SK-N-SH (cell line): Measurements from ENCODE around the gene PIAS4. TPM values are rescaled to one million over a fixed set of nuclear protein-coding genes. Genes with fewer than 3 reads are reported as not detected.

Experiments
- CTCF ChIA-PET: fragments of 300-600, 350-600 bp; formaldehyde crosslinking; extraction: SDS; loops from one replicate; lab custom pipeline; 2021; lab: Yijun Ruan, JAX
- POLR2A ChIA-PET: fragments of 350-600 bp; sonication (Branson Sonifier 250); formaldehyde crosslinking; extraction: SDS; loops from one replicate; lab custom pipeline; 2020; ENCODE audit warnings: antibody characterized with exemption, inconsistent platforms; lab: Yijun Ruan, JAX
- DNase-seq: peaks from one replicate; pipeline ENCODE4 v3.0.0; 2012
- H2AFZ ChIP-seq: fragments of 200-600 bp; sonication (generic); 2 replicates; pipeline ENCODE4 v1.8.1; 2016; ENCODE audit warnings: antibody characterized with exemption, mild to moderate bottlenecking, low read depth
- H3F3A ChIP-seq: fragments of 200-600 bp; sonication (generic); replicated peaks from 2 replicates; pipeline ENCODE3; 2016; ENCODE audit warnings: antibody characterized with exemption, mild to moderate bottlenecking; ENCODE audit not compliant: insufficient read depth
- H3K27ac ChIP-seq, 2 experiments: fragments of 200-500 bp in 1 of 2; fragments of 200-600 bp in 1 of 2; sonication (Bioruptor generic) in 1 of 2; sonication (generic), shearing (Covaris generic) in 1 of 2; 2 replicates each; pipeline versions ENCODE4 v1.5.1 to v1.6.1; 2014 to 2016; ENCODE audit warnings: low read depth in 2 of 2, inconsistent platforms in 1 of 2, low read length in 1 of 2, mild to moderate bottlenecking in 1 of 2, mixed read lengths in 1 of 2
- H3K27me3 ChIP-seq: fragments of 200-600 bp; sonication (generic), shearing (Covaris generic); 2 replicates; pipeline ENCODE4 v1.6.1; 2016; ENCODE audit warnings: mixed run types; ENCODE audit not compliant: insufficient read depth
- H3K36me3 ChIP-seq, 2 experiments: fragments of 200-500 bp in 1 of 2; fragments of 200-600 bp in 1 of 2; sonication (Bioruptor generic) in 1 of 2; sonication (generic) in 1 of 2; replicated peaks in 1 of 2; 2 replicates each; pipeline versions ENCODE3 to v1.5.1; 2014 to 2016; ENCODE audit warnings: low read length in 1 of 2, mild to moderate bottlenecking in 1 of 2; ENCODE audit not compliant: insufficient read depth in 2 of 2, control insufficient read depth in 1 of 2
- H3K4me1 ChIP-seq, 2 experiments: fragments of 200-500 bp in 1 of 2; fragments of 200-600 bp in 1 of 2; sonication (Bioruptor generic) in 1 of 2; sonication (generic), shearing (Covaris generic) in 1 of 2; 2 replicates each; pipeline versions ENCODE4 v1.5.1 to v1.6.1; 2014 to 2016; ENCODE audit warnings: low read depth in 1 of 2, low read length in 1 of 2, mixed run types in 1 of 2; ENCODE audit not compliant: insufficient read depth in 2 of 2, control insufficient read depth in 1 of 2
- H3K4me2 ChIP-seq: fragments of 200-600 bp; sonication (generic), shearing (Covaris generic); 2 replicates; pipeline ENCODE4 v1.6.1; 2017; ENCODE audit warnings: mixed run types
- H3K4me3 ChIP-seq, 2 experiments: fragments of 200-500 bp in 1 of 2; fragments of 200-600 bp in 1 of 2; sonication (Bioruptor generic) in 1 of 2; sonication (generic), shearing (Covaris generic) in 1 of 2; 2 replicates each; pipeline versions ENCODE4 v1.5.1 to v1.8.1; 2014 to 2016; ENCODE audit warnings: low read depth in 2 of 2, inconsistent platforms in 1 of 2, low read length in 1 of 2, mild to moderate bottlenecking in 1 of 2, mixed read lengths in 1 of 2, moderate library complexity in 1 of 2
- H3K79me2 ChIP-seq: fragments of 200-600 bp; sonication (generic); 2 replicates; pipeline ENCODE4 v1.8.1; 2017; ENCODE audit warnings: mild to moderate bottlenecking; ENCODE audit not compliant: insufficient read depth
- H3K9ac ChIP-seq: fragments of 200-600 bp; sonication (generic); 2 replicates; pipeline ENCODE4 v1.6.1; 2017; ENCODE audit warnings: mixed run types
- H3K9me2 ChIP-seq: fragments of 200-600 bp; sonication (generic); 2 replicates; pipeline ENCODE4 v1.6.1; 2017; ENCODE audit warnings: mixed run types
- H3K9me3 ChIP-seq: fragments of 200-600 bp; sonication (generic); 2 replicates; pipeline ENCODE4 v1.6.1; 2017; ENCODE audit warnings: mixed run types, mild to moderate bottlenecking, moderate library complexity
- H4K20me1 ChIP-seq: fragments of 200-600 bp; sonication (generic); 2 replicates; pipeline ENCODE4 v1.6.1; 2017; ENCODE audit warnings: mild to moderate bottlenecking, mixed run types; ENCODE audit not compliant: insufficient read depth
- ELF1 ChIP-seq: IDR thresholded peaks from 2 replicates; pipeline ENCODE4 v1.4.0; 2012
- EP300 ChIP-seq, 2 experiments: IDR thresholded peaks; 2 replicates each; pipeline versions ENCODE4 v1.4.0 to v1.6.1; 2012; ENCODE audit warnings: borderline replicate concordance in 1 of 2, low read depth in 1 of 2, low read length in 1 of 2
- EZH2phosphoT487 ChIP-seq: fragments of 200-600 bp; sonication (generic); IDR thresholded peaks from 2 replicates; pipeline ENCODE4 v1.6.1; 2017; ENCODE audit warnings: low read depth, mixed run types, mild to moderate bottlenecking, antibody characterized with exemption, moderate library complexity, borderline replicate concordance
- FOSL2 ChIP-seq: IDR thresholded peaks from 2 replicates; pipeline ENCODE4 v1.4.0; 2012; ENCODE audit warnings: low read depth, mild to moderate bottlenecking, moderate library complexity, borderline replicate concordance
- FOXJ3 ChIP-seq: sonication (generic); formaldehyde crosslinking; IDR thresholded peaks from 2 replicates; pipeline ENCODE4 v1.5.1; 2020; ENCODE audit warnings: mild to moderate bottlenecking, missing genetic modification reagents
- FOXM1 ChIP-seq: IDR thresholded peaks from 2 replicates; pipeline ENCODE4 v1.4.0; 2012; ENCODE audit warnings: low read depth, mild to moderate bottlenecking
- GABPA ChIP-seq: IDR thresholded peaks from 2 replicates; pipeline ENCODE4 v1.4.0; 2012; ENCODE audit warnings: low read depth, mild to moderate bottlenecking
- GATA2 ChIP-seq: sonication (generic); formaldehyde crosslinking; IDR thresholded peaks from 2 replicates; pipeline ENCODE4 v1.5.0; 2020; ENCODE audit warnings: mild to moderate bottlenecking, missing genetic modification reagents
- IRF3 ChIP-seq: fragments of 150-350 bp; IDR thresholded peaks from 2 replicates; pipeline ENCODE4 v1.6.1; 2016; ENCODE audit warnings: mild to moderate bottlenecking, low read depth, low read length
- JUND ChIP-seq: IDR thresholded peaks from 2 replicates; pipeline ENCODE4 v1.4.0; 2012
- MAX ChIP-seq: IDR thresholded peaks from 2 replicates; pipeline ENCODE4 v1.4.0; 2012; ENCODE audit warnings: low read depth
- MEF2A ChIP-seq: IDR thresholded peaks from 2 replicates; pipeline ENCODE4 v1.4.0; 2012; ENCODE audit warnings: low read depth, borderline replicate concordance
- MXI1 ChIP-seq: IDR thresholded peaks from 2 replicates; pipeline ENCODE4 v1.6.1; 2012; ENCODE audit warnings: mild to moderate bottlenecking, low read depth, low read length, improper control_type of control experiment
- NFIC ChIP-seq: IDR thresholded peaks from 2 replicates; pipeline ENCODE4 v1.4.0; 2012; ENCODE audit warnings: borderline replicate concordance
- NRF1 ChIP-seq: IDR thresholded peaks from 2 replicates; pipeline ENCODE4 v1.6.1; 2012; ENCODE audit warnings: low read depth, mild to moderate bottlenecking, low read length
- PBX3 ChIP-seq: IDR thresholded peaks from 2 replicates; pipeline ENCODE4; 2012
- POLR2AphosphoS5 ChIP-seq: IDR thresholded peaks from 2 replicates; pipeline ENCODE4 v1.6.1; 2012; ENCODE audit warnings: low read depth, low read length
- RAD21 ChIP-seq: IDR thresholded peaks from 2 replicates; pipeline ENCODE4 v1.6.1; 2012; ENCODE audit warnings: mild to moderate bottlenecking, low read length
- RCOR1 ChIP-seq: fragments of 150-350 bp; IDR thresholded peaks from 2 replicates; pipeline ENCODE4 v1.6.1; 2017; ENCODE audit warnings: antibody characterized with exemption, low read length
- REST ChIP-seq: IDR thresholded peaks from 2 replicates; pipeline ENCODE4 v1.6.1; 2012; ENCODE audit warnings: mild to moderate bottlenecking, low read depth, low read length, moderate library complexity
- RFX5 ChIP-seq: IDR thresholded peaks from 2 replicates; pipeline ENCODE4 v1.6.1; 2012; ENCODE audit warnings: mild to moderate bottlenecking, improper control_type of control experiment, low read length
- RXRA ChIP-seq: IDR thresholded peaks from 2 replicates; pipeline ENCODE4 v1.4.0; 2012; ENCODE audit warnings: low read depth, mild to moderate bottlenecking, borderline replicate concordance
- SIN3A ChIP-seq: IDR thresholded peaks from 2 replicates; pipeline ENCODE4 v1.6.1; 2012; ENCODE audit warnings: low read depth, mild to moderate bottlenecking, low read length, moderate library complexity, borderline replicate concordance
- SMC3 ChIP-seq: IDR thresholded peaks from 2 replicates; pipeline ENCODE4 v1.6.1; 2012; ENCODE audit warnings: low read depth, low read length, improper control_type of control experiment
- TAF1 ChIP-seq: IDR thresholded peaks from 2 replicates; pipeline ENCODE4 v1.6.1; 2012; ENCODE audit warnings: low read depth, mild to moderate bottlenecking, low read length, moderate library complexity, borderline replicate concordance
- TCF12 ChIP-seq: IDR thresholded peaks from 2 replicates; pipeline ENCODE4 v1.4.0; 2012
- TEAD4 ChIP-seq: IDR thresholded peaks from 2 replicates; pipeline ENCODE4 v1.4.0; 2012; ENCODE audit warnings: mild to moderate bottlenecking, borderline replicate concordance; ENCODE audit not compliant: insufficient read depth
- USF1 ChIP-seq: IDR thresholded peaks from 2 replicates; pipeline ENCODE4 v1.4.0; 2012; ENCODE audit warnings: low read depth, borderline replicate concordance
- YY1 ChIP-seq: IDR thresholded peaks from 2 replicates; pipeline ENCODE4 v1.4.0; 2012; ENCODE audit warnings: low read depth, mild to moderate bottlenecking
- WGBS: methylation state at CpG from one replicate; pipeline ENCODE4 v1.1.6; 2017; ENCODE audit warnings: low lambda C conversion rate; 5-methylcytosine and 5-hydroxymethylcytosine counted together
- polyA plus RNA-seq, 3 experiments: library from polyadenylated mRNA; depleted of rRNA; stranded (reverse); fragments of >200 nt; gene quantifications; 2 replicates each; pipeline ENCODE4 v1.2.3, GENCODE V29; 2012

The PIAS4 gene
- polyA plus RNA-seq, 1 of the 3 experiments (the other 2 are of a cell fraction) = 14.1 TPM

- Histone ChIP-seq H3K9ac (peak overlapping the region; percentile 84), H2AFZ (no peak overlapping the region), H3K27ac (peak overlapping the region; percentile 59 to 85), H3F3A (peaks cover 4% of the 10 kb centered on the region), H3K9me2 (no peaks in the 10 kb centered on the region), H3K9me3 (no peaks in the 10 kb centered on the region), H4K20me1 (peaks cover 53% of the 10 kb centered on the region), H3K36me3 (peaks cover 3 to 13% of the 10 kb centered on the region in 2 experiments), H3K4me1 (peaks cover 0 to 16% of the 10 kb centered on the region in 2 experiments; a peak in 2 of 4 replicates), H3K27me3 (no peaks in the 10 kb centered on the region), H3K4me2 (peak overlapping the region; percentile 100), H3K79me2 (peaks cover 57% of the 10 kb centered on the region), H3K4me3 (peak overlapping the region; percentile 72 to 81)
- WGBS = 0% methylated on average over 4 of the region's 57 CpGs
- ChIA-PET CTCF (interaction anchor here (1.0 kb wide), 1 partner anchor 79 kb away, joined by 3 read pairs; the partner anchor contains the start of gene EEF2), POLR2A (no interaction called here)
- DNase-seq = peak; percentile 86
- TF ChIP-seq TEAD4 (no peak), JUND (no peak), MAX (peak; percentile 84), GABPA (no peak), EP300 (IDR thresholded peaks at IDR 0.05; ENCODE audit: borderline replicate concordance in 1 of 2, low read depth in 1 of 2, low read length in 1 of 2) (no peak), FOXM1 (no peak), GATA2 (no peak), NFIC (no peak), RXRA (no peak), USF1 (peak; percentile 33), REST (no peak), IRF3 (no peak), RCOR1 (no peak), ELF1 (no peak), SIN3A (no peak), FOXJ3 (no peak), YY1 (no peak), NRF1 (no peak), SMC3 (no peak), MEF2A (no peak), EZH2phosphoT487 (no peak), TAF1 (0 out of 2 replicates have a peak, but pooled peaks have one; percentile 10), MXI1 (peak; percentile 66; the same call in 1 of the 2 replicates), FOSL2 (no peak), POLR2AphosphoS5 (no peak), TCF12 (no peak), RFX5 (no peak), PBX3 (no peak), RAD21 (no peak)
These were observed 57.1 kb downstream of the PIAS4 start for GRCh38 chr19:4064496-4065260.
